K562 (cell line): Measurements from ENCODE around the gene KIR3DL2. TPM values are rescaled to one million over a fixed set of nuclear protein-coding genes. Genes with fewer than 3 reads are reported as not detected.

ENCODE experiments used
- ATAC-seq: fragments of 200-7000 bp; cut with Tn5 transposase; 3 replicates; pipeline ENCODE4 v1.9.1; 2020; ENCODE audit warnings: moderate library complexity
- BruUV-seq: library from RNA; stranded (reverse); fragments of 400-500 nt; replicated peaks from 2 replicates; lab custom pipeline; 2021; lab: Mats Ljungman, UMichigan
- CTCF ChIA-PET: fragments of 300-600 bp; formaldehyde crosslinking; extraction: SDS; loops from one replicate; lab custom pipeline; 2021; ENCODE audit warnings: low intra/inter-chr PET ratio; lab: Yijun Ruan, JAX
- POLR2A ChIA-PET: fragments of 300-600, 350-650 bp; sonication (Branson Sonifier 250); formaldehyde crosslinking; extraction: SDS; loops from one replicate; lab custom pipeline; 2021; ENCODE audit warnings: antibody characterized with exemption, inconsistent platforms; lab: Yijun Ruan, JAX
- DNase-seq, 4 experiments: peaks; one replicate each; pipeline versions ENCODE4 v3.0.0 to v3.0.0-alpha.2; 2011 to 2018; ENCODE audit warnings: low spot score in 3 of 4, mixed read lengths in 3 of 4; ENCODE audit errors: extremely low read depth in 1 of 4
- FAIRE-seq: peaks from 2 replicates; lab custom pipeline; 2011; peaks lifted over from hg19 to GRCh38; lab: Jason Lieb, UNC
- H2AFZ ChIP-seq: 2 replicates; pipeline ENCODE4 v1.6.0; 2011; ENCODE audit warnings: low read depth, low read length, control low read depth, inconsistent platforms
- H3K27ac ChIP-seq: fragments of 200-600 bp; 3 replicates; pipeline ENCODE4 v1.8.0; 2011; ENCODE audit warnings: low read depth, mild to moderate bottlenecking, control low read depth, inconsistent platforms, low read length, moderate library complexity, mixed read lengths; ENCODE audit errors: extremely low read depth
- H3K27me3 ChIP-seq, 2 experiments: fragments of 300-600 bp in 1 of 2; 2 replicates in 1 of 2; 3 replicates in 1 of 2; pipeline versions ENCODE4 v1.6.0 to v1.8.0; 2011; ENCODE audit warnings: inconsistent platforms in 2 of 2, low read length in 2 of 2, mild to moderate bottlenecking in 1 of 2, mixed read lengths in 1 of 2, moderate library complexity in 1 of 2; ENCODE audit not compliant: control insufficient read depth in 2 of 2, insufficient read depth in 2 of 2
- H3K36me3 ChIP-seq: fragments of 300-600 bp; 3 replicates; pipeline ENCODE4 v1.8.0; 2011; ENCODE audit warnings: mild to moderate bottlenecking, low read length, inconsistent platforms; ENCODE audit not compliant: control insufficient read depth, insufficient read depth
- H3K4me1 ChIP-seq, 2 experiments: fragments of 200-600 bp in 1 of 2; replicated peaks in 1 of 2; 2 replicates in 1 of 2; 3 replicates in 1 of 2; pipeline versions ENCODE4 v1.5.1 to v1.8.0; 2011; ENCODE audit warnings: inconsistent platforms in 2 of 2, low read length in 2 of 2, mild to moderate bottlenecking in 1 of 2, mixed read lengths in 1 of 2, moderate library complexity in 1 of 2; ENCODE audit not compliant: control insufficient read depth in 2 of 2, insufficient read depth in 2 of 2
- H3K4me2 ChIP-seq: 2 replicates; pipeline ENCODE4 v1.6.1; 2011; ENCODE audit warnings: low read length, control low read depth, inconsistent platforms, mixed read lengths; ENCODE audit not compliant: insufficient read depth
- H3K4me3 ChIP-seq: fragments of 200-600 bp; sonication (generic), shearing (Covaris generic); 2 replicates; pipeline ENCODE4 v1.5.1; 2016; ENCODE audit warnings: control low read depth, inconsistent platforms
- H3K79me2 ChIP-seq: fragments of 200-600 bp; 3 replicates; pipeline ENCODE4 v1.8.0; 2011; ENCODE audit warnings: low read length, inconsistent platforms; ENCODE audit not compliant: control insufficient read depth, insufficient read depth
- H3K9ac ChIP-seq, 2 experiments: 2 replicates each; pipeline versions ENCODE4 v1.6.0 to v1.6.1; 2011; ENCODE audit warnings: low read depth in 2 of 2, low read length in 2 of 2, control low read depth in 1 of 2, inconsistent platforms in 1 of 2, mild to moderate bottlenecking in 1 of 2, mixed read lengths in 1 of 2; ENCODE audit not compliant: insufficient read depth in 1 of 2
- H3K9me1 ChIP-seq: one replicate; pipeline ENCODE4 v1.6.0; 2011; ENCODE audit warnings: inconsistent platforms, mild to moderate bottlenecking, low read length, moderate library complexity; ENCODE audit not compliant: control insufficient read depth, insufficient read depth
- H3K9me3 ChIP-seq: replicated peaks from 2 replicates; pipeline ENCODE4 v1.5.1; 2011; ENCODE audit warnings: low read depth, low read length, inconsistent platforms; ENCODE audit not compliant: control insufficient read depth, insufficient read depth
- H4K20me1 ChIP-seq: replicated peaks from 2 replicates; pipeline ENCODE4 v1.6.1; 2011; ENCODE audit warnings: low read length, inconsistent platforms, mixed read lengths; ENCODE audit not compliant: control insufficient read depth, insufficient read depth
- ELF4 ChIP-seq: fragments of 450-650 bp; formaldehyde crosslinking; IDR thresholded peaks from 2 replicates; pipeline ENCODE4 v1.4.0; 2022; ENCODE audit warnings: missing genetic modification characterization
- MTA3 ChIP-seq: fragments of 450-650 bp; formaldehyde crosslinking; IDR thresholded peaks from 2 replicates; pipeline ENCODE4 v1.6.1; 2017; ENCODE audit warnings: mild to moderate bottlenecking, borderline replicate concordance
- POLR2B ChIP-seq: fragments of 450-650 bp; IDR thresholded peaks from 2 replicates; pipeline ENCODE4 v1.6.1; 2018; ENCODE audit warnings: low read depth; ENCODE audit not compliant: partially characterized antibody
- RHOXF2B ChIP-seq: fragments of 250-450 bp; sonication (Bioruptor Pico); conservative IDR thresholded peaks from 2 replicates; pipeline ENCODE4 v1.5.1; 2021
- THRAP3 ChIP-seq: fragments of 450-650 bp; IDR thresholded peaks from 2 replicates; pipeline ENCODE4 v1.6.1; 2016; ENCODE audit warnings: mild to moderate bottlenecking, inconsistent platforms, borderline replicate concordance
- WGBS: fragments of 100-300 bp; shearing (Covaris generic); methylation state at CpG from one replicate; pipeline ENCODE4 v1.1.6; 2016; ENCODE audit warnings: low coverage, mixed read lengths; ENCODE audit not compliant: insufficient coverage; ENCODE audit errors: missing lambda C conversion rate; 5-methylcytosine and 5-hydroxymethylcytosine counted together
- in situ Hi-C: fragments of 300-500 bp; cut with MboI; formaldehyde crosslinking; loops from 4 replicates; pipeline ENCODE4 v1.15.0; 2018; ENCODE audit warnings: inconsistent platforms, mixed read lengths
- intact Hi-C: fragments of 100-400 bp; cut with micrococcal nuclease; formaldehyde crosslinking; loops from 2 replicates; pipeline ENCODE4 v1.14.2; 2022
- polyA plus RNA-seq, 8 experiments: library from polyadenylated mRNA; depleted of rRNA in 4 of 8; stranded (reverse) in 5 of 8; unstranded in 3 of 8; fragments of >200 nt; fragmentation: Nextera tagmentation in 2 of 8; fragmentation: Illumina TruSeq in 1 of 8; extraction: Ambion mirVana in 2 of 8; extraction: Trizol in 1 of 8; gene quantifications; 2 replicates each; pipeline versions ENCODE4 v1.2.1 to v1.2.3, GENCODE V29; 2011 to 2014; ENCODE audit warnings: inconsistent platforms in 1 of 8, missing spikeins in 1 of 8
- total RNA-seq, 7 experiments: library from RNA; depleted of rRNA in 6 of 7; stranded (reverse); fragments of >200 nt in 6 of 7; fragmentation: Illumina TruSeq in 2 of 7; extraction: Trizol in 2 of 7; gene quantifications; 2 replicates each; pipeline versions ENCODE4 v1.2.1 to v1.2.3, GENCODE V29; 2011 to 2021; ENCODE audit warnings: low replicate concordance in 1 of 7
- TF ChIP-seq, protein P1 (sequence below): fragments of 450-650 bp; IDR thresholded peaks from 2 replicates; pipeline ENCODE4 v1.6.1; 2018; ENCODE audit not compliant: partially characterized antibody

Gene KIR3DL2
- total and polyA plus RNA-seq, 9 of the 15 experiments (the other 6 are each of a cell fraction or from before 2014, with no cell fraction given) = not detected

DNA sequence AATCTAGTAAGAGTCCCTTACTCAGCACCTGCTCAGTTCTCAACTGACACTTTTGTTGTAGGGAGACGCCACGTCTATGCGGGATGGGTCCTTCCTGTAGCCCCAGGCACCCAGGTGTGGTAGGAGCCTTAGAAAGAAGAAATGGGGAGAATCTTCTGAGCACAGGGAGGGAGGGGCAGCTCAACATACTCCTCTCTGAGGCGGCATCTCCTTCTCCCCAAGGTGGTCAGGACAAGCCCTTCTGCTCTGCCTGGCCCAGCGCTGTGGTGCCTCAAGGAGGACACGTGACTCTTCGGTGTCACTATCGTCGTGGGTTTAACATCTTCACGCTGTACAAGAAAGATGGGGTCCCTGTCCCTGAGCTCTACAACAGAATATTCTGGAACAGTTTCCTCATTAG, 45.7 kb upstream of the KIR3DL2 start (continued):
- TF ChIP-seq MTA3 (no peak), POLR2B (no peak), THRAP3 (no peak), RHOXF2B (CRISPR knock-in tag) (no peak)

DNA sequence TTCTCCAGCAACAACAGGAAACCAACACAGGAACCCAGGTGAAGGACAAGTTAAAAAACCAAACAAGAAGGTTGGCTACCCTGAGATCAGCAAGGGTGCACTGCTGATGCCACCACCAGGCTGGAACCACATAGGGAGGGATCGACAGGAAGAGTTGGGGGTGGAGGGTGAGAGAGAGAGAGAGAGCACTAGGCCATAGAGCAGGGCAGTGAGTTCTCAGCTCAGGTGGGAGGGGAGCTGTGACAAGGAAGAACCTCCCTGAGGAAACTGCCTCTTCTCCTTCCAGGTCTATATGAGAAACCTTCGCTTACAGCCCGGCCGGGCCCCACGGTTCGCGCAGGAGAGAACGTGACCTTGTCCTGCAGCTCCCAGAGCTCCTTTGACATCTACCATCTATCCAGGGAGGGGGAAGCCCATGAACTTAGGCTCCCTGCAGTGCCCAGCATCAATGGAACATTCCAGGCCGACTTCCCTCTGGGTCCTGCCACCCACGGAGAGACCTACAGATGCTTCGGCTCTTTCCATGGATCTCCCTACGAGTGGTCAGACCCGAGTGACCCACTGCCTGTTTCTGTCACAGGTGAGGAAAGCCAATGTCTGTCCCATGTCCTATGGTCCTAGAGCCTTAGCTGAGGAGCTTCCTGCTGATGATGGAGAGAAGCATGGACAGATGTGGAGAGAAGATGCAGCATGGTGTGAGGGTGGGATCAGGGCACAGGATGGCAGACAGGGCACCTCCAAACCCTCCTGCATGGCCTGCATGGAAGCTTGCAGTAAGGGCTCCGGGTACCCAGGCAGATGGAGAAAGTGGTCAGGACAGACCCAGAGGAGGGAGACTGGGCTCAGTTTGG, 44.4 kb upstream of the KIR3DL2 start:
- 1% methylated on average over 8 of the region's 14 CpGs for WGBS
- in situ Hi-C loops = no loop called here
- Histone ChIP-seq H4K20me1 (0 out of 2 replicates have a peak, but pooled peaks cover 2% of the 10 kb centered on the region), H3K9ac (no peak overlapping the region), H3K9me1 (no peaks in the 10 kb centered on the region), H3K4me2 (no peak overlapping the region), H3K27ac (no peak overlapping the region), H3K4me1 (no peaks in the 10 kb centered on the region), H3K27me3 (peaks cover 5 to 59% of the 10 kb centered on the region in 2 experiments; a peak in 4 of 5 replicates), H2AFZ (no peak overlapping the region), H3K36me3 (no peaks in the 10 kb centered on the region), H3K79me2 (no peaks in the 10 kb centered on the region), H3K9me3 (no peaks in the 10 kb centered on the region), H3K4me3 (no peak overlapping the region)
- ATAC-seq = no peak
- no peak for DNase-seq
- POLR2A ChIA-PET = no interaction called here
- CTCF ChIA-PET = no interaction called here
- no peak for FAIRE-seq
- TF ChIP-seq, protein P1, sequence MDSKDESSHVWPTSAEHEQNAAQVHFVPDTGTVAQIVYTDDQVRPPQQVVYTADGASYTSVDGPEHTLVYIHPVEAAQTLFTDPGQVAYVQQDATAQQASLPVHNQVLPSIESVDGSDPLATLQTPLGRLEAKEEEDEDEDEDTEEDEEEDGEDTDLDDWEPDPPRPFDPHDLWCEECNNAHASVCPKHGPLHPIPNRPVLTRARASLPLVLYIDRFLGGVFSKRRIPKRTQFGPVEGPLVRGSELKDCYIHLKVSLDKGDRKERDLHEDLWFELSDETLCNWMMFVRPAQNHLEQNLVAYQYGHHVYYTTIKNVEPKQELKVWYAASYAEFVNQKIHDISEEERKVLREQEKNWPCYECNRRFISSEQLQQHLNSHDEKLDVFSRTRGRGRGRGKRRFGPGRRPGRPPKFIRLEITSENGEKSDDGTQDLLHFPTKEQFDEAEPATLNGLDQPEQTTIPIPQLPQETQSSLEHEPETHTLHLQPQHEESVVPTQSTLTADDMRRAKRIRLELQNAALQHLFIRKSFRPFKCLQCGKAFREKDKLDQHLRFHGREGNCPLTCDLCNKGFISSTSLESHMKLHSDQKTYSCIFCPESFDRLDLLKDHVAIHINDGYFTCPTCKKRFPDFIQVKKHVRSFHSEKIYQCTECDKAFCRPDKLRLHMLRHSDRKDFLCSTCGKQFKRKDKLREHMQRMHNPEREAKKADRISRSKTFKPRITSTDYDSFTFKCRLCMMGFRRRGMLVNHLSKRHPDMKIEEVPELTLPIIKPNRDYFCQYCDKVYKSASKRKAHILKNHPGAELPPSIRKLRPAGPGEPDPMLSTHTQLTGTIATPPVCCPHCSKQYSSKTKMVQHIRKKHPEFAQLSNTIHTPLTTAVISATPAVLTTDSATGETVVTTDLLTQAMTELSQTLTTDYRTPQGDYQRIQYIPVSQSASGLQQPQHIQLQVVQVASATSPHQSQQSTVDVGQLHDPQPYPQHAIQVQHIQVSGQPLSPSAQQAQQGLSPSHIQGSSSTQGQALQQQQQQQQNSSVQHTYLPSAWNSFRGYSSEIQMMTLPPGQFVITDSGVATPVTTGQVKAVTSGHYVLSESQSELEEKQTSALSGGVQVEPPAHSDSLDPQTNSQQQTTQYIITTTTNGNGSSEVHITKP = peak; percentile 17
- TF ChIP-seq ELF4 (CRISPR knock-in tag) = no peak
- no TSS peak for BruUV-seq
- intact Hi-C loops = no loop called here
